Neural progenitor cell (in vitro differentiated cells): Measurements from ENCODE around the gene AHNAK2.

Experiments
- EZH2phosphoT487 ChIP-seq: fragments of 200-600 bp; sonication (generic); IDR thresholded peaks from 2 replicates; pipeline ENCODE4 v1.6.1; 2017; ENCODE audit warnings: antibody characterized with exemption
- TF ChIP-seq, protein P1 (sequence below): fragments of 200-600 bp; sonication (generic); IDR thresholded peaks from 2 replicates; pipeline ENCODE4 v1.5.1; 2017; ENCODE audit warnings: antibody characterized with exemption, mild to moderate bottlenecking

GRCh38 chr14:104891121-104891551, 87.0 kb downstream of the AHNAK2 start:
- TF ChIP-seq, protein P1, sequence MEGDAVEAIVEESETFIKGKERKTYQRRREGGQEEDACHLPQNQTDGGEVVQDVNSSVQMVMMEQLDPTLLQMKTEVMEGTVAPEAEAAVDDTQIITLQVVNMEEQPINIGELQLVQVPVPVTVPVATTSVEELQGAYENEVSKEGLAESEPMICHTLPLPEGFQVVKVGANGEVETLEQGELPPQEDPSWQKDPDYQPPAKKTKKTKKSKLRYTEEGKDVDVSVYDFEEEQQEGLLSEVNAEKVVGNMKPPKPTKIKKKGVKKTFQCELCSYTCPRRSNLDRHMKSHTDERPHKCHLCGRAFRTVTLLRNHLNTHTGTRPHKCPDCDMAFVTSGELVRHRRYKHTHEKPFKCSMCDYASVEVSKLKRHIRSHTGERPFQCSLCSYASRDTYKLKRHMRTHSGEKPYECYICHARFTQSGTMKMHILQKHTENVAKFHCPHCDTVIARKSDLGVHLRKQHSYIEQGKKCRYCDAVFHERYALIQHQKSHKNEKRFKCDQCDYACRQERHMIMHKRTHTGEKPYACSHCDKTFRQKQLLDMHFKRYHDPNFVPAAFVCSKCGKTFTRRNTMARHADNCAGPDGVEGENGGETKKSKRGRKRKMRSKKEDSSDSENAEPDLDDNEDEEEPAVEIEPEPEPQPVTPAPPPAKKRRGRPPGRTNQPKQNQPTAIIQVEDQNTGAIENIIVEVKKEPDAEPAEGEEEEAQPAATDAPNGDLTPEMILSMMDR = no peak
- TF ChIP-seq EZH2phosphoT487 = no peak
